Muscle of arm (tissue), 12 donors: Measurements from ENCODE around the gene BICRAL. TPM values are rescaled to one million over a fixed set of nuclear protein-coding genes. Genes with fewer than 3 reads are reported as not detected.
"Not testable (repeated sequence)": the region's sequence is repeated elsewhere in the genome, so short reads cannot be mapped to it uniquely, and the experiment has no call there.

Source experiments
- DNase-seq: peaks from one replicate; pipeline ENCODE4 v3.0.0-alpha.2; 2013
- polyA plus RNA-seq, 12 donors: library from polyadenylated mRNA; unstranded; fragments of 120-200 nt; gene quantifications; one replicate each; pipeline ENCODE4 v1.2.1, GENCODE V29; 2013; ENCODE audit not compliant: insufficient read length in 12 of 12

Gene BICRAL
- polyA plus RNA-seq, 12 donors = 11.7 to 127 (median 14.3) TPM

- no peak for DNase-seq
These were observed 109.4 kb downstream of the BICRAL start for GRCh38 chr6:42891199-42891722.

DNA sequence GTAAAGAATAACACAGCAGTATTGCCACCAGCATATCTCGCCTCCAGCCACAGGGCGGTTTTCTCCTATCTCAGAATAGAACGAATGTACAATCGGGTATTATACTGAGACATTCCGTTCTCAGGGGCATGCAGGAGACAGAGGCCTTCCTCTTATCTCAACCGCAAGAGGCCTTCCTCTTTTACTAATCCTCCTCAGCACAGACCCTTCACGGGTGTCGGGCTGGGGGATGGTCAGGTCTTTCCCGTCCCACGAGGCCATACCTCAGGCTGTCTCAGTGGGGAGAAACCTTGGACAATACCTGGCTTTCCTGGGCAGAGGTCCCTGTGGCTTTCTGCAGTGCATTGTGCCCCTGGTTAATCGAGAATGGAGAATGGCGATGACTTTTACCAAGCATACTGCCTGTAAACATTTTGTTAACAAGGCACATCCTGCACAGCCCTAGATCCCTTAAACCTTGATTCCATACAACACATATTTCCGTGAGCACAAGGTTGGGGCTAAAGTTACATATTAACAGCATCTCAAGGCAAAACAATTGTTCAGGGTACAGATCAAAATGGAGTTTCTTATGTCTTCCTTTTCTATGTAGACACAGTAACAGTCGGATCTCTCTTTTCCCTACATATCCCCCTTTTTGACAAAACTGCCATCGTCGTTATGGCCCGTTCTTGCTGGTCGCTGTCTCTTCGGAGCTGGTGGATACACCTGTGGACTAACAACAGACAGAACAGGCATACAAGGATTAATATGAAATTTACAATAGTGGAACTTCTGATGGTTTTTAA, 112.4 kb downstream of the BICRAL start:
- DNase-seq = not testable (repeated sequence)

- no peak for DNase-seq
These were observed 114.4 kb downstream of the BICRAL start for GRCh38 chr6:42896178-42896719.

DNA sequence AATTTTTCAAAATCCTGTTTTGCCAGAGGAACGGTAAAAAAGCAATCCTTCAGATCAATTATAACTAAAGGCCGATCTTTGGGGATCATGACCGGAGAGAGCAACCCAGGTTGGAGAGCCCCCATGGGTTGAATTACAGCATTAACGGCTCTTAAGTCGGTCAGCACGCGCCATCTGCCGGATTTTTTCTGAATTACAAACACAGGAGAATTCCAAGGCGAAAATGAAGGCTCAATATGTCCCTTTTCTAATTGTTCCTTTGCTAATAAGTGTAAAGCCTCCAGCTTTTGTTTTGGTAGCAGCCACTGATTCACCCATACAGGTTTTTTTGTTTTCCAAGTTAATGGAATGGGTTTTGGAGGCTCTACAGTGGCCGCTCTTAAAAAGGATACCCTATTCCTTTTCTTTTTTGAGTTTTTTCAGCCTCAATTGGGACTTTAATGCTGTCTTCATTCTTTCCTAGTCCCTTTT, 117.1 kb downstream of the BICRAL start:
- DNase-seq = peak; percentile 59

DNA sequence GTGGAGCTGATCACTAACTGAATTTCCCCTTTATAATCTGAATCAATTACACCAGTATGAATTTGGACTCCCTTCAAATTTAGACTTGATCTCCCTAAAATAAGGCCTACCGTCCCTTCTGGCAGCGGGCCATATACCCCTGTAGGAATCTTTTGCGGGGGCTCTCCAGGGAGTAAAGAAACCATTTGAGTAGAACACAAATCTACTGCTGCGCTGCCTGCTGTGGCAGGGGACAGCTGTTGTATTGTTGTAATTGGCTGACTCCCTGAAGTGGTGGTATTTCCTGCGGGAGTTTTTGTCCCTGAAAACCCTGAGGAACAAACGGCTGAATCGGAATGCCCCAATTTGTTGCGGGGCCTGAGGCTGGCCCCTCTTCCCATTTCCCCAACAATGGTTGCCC, 118.0 kb downstream of the BICRAL start:
- no peak for DNase-seq

DNA sequence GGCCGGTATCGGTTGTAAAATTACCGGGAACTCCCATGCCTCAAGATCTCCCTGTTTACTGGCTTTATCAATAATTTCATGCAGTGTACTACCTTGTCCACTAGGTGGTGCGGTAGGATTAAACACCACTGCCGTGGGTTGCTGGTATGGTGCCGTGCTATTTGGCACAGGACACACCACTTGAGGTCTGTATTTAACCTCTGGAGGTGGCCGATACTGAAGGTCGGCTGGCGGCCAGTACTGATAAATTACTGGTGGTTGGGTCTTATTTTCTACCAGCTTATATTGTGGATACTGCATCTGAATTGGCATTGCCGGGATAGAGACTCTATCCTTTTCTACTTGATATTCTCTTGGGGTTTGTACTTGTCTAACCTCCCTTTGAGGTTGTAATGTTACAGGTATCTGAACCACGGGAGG, 119.7 kb downstream of the BICRAL start:
- peak; percentile 78 for DNase-seq

DNA sequence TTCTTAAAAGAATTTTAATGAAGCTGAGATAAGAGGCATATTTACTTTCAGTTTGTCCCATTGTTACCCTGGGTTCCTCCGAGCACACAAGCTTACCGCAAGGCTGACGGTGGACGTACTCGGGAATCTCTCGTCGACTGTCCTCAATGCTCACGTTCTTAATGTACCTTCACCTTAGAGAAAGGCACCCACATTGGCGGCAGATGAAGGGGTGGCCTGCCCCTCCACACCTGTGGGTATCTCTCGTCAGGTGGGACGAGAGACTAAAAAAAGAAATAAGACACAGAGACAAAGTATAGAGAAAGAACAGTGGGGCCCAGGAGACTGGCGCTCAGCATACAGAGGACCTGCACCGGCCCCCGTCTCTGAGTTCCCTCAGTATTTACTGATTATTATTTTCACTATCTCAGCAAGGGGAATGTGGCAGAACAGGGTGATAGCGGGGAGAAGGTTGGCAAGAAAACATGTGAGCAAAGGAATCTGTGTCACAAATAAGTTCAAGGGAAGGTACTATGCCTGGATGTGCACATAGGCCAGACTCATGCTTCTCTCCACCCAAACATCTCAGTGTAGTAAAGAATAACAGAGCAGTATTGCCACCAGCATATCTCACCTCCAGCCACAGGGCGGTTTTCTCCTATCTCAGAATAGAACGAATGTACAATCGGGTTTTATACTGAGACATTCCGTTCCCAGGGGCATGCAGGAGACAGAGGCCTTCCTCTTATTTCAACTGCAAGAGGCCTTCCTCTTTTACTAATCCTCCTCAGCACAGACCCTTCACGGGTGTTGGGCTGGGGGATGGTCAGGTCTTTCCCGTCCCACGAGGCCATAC, 120.8 kb downstream of the BICRAL start:
- DNase-seq = not testable (repeated sequence)

GRCh38 chr6:42904467-42904866, 122.6 kb downstream of the BICRAL start:
- DNase-seq = no peak

DNA sequence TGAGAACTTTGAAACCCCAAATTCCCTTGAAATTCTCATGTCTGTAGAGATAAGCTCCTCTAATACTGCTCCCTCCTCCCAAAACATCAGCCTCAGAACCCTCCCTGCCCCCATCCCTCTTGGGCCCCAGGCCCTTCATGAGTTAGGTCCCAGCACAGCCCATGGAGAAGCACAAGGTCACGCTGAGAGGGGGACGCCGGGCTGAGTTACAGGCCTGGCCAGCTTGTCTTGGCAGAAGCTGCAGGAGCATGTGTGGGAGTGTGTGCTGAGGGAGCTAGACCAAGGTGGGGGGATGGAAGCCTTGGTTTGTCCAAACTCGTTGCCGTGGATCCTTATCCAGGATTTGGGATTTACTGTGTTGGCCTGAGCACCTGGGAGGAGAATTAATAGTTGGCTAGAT, 125.5 kb downstream of the BICRAL start:
- DNase-seq = no peak

- DNase-seq = no peak
These were observed 128.0 kb downstream of the BICRAL start for GRCh38 chr6:42909835-42910234.

GRCh38 chr6:42911171-42912021, 129.5 kb downstream of the BICRAL start:
- DNase-seq = no peak

GRCh38 chr6:42914546-42914945, 132.7 kb downstream of the BICRAL start:
- DNase-seq = no peak

DNA sequence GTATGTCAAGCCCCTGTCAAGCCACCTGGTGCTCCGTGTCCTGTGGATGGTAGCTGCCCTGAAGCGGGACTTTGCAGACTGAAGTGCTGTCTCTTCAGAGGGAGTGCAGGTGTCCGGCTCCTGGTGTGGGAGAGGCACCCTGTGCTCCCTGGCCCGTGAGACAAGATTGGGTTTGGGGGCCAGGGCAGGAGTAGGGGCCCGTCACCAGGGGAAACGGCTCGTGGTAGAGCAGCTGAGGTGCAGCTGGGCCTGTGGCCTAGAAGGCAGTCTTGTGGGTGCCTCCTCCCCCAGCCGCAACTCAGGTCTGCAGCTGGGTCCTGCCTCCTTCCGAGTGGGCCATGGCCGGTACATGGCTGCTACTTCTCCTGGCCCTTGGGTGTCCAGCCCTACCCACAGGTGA, 133.9 kb downstream of the BICRAL start, which contains the start of gene PTCRA:
TSS of gene PTCRA (plus strand) at position 322 of the 400 bp plus-strand sequence. CDS start at position 339, 17 bp downstream.
- DNase-seq = no peak

DNA sequence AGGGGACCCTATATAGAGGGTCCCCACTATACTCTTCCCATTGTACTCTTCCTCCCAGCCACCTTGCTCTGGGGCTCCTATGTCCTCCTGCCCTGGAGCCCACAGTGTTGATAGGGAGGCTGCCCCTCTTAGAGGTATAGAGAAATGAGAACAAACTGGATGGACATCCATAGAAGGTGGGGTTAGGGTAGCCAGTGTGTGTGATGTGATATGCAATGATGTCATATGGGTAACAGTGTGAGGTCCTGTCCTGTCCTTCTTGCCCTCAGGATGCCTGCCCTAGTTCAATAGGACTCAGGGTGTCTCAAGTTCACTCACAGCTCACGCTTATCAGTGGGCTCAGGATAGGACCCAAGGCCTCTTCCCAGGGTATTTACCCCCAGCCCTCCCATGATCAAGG, 134.4 kb downstream of the BICRAL start:
- no peak for DNase-seq

Other genes starting within 250 kb of the BICRAL start
- 10 to 100 TPM in 11 of 12 donors, not detected in 1; 14.0 to 22.7 (median 18.8) TPM for gene UBR2, start 218.0 kb upstream of the BICRAL start, polyA plus RNA-seq
- 1 to 10 TPM in 11 of 12 donors, not detected in 1; 2.4 to 7.9 (median 5.2) TPM for gene PRPH2, start 59.5 kb upstream of the BICRAL start, polyA plus RNA-seq
- 10 to 100 TPM in 11 of 12 donors, not detected in 1; 12.9 to 25.0 (median 14.2) TPM for gene TBCC, start 35.9 kb upstream of the BICRAL start, polyA plus RNA-seq
- gene RPL7L1, start 97.6 kb downstream of the BICRAL start, polyA plus RNA-seq = 100 to 1,000 TPM in 1 of 12 donors, 10 to 100 TPM in 11; 51.3 to 224 (median 80.8) TPM
- under 1 TPM in 1 of 12 donors, not detected in 11; 0.44 TPM for gene PTCRA, start 134.0 kb downstream of the BICRAL start, polyA plus RNA-seq
- 10 to 100 TPM in 11 of 12 donors, not detected in 1; 21.5 to 35.1 (median 26.3) TPM for gene CNPY3, start 147.4 kb downstream of the BICRAL start, polyA plus RNA-seq
- under 1 TPM in 10 of 12 donors, not detected in 2; 0.23 to 0.88 (median 0.40) TPM for gene GNMT, start 178.7 kb downstream of the BICRAL start, polyA plus RNA-seq
- gene PEX6, start 197.1 kb downstream of the BICRAL start, polyA plus RNA-seq = 10 to 100 TPM in 10 of 12 donors, 1 to 10 TPM in 1, not detected in 1; 7.7 to 26.6 (median 18.1) TPM
- 10 to 100 TPM in 11 of 12 donors, not detected in 1; 40.0 to 58.7 (median 43.7) TPM for gene PPP2R5D, start 202.5 kb downstream of the BICRAL start, polyA plus RNA-seq
- 10 to 100 TPM in 11 of 12 donors, not detected in 1; 38.6 to 59.5 (median 44.8) TPM for gene MEA1, start 231.9 kb downstream of the BICRAL start, polyA plus RNA-seq
- gene KLHDC3, start 232.2 kb downstream of the BICRAL start, polyA plus RNA-seq = 100 to 1,000 TPM; 120 to 250 (median 193) TPM
- 10 to 100 TPM in 11 of 12 donors, not detected in 1; 27.3 to 53.6 (median 47.8) TPM for gene RRP36, start 239.6 kb downstream of the BICRAL start, polyA plus RNA-seq